GM19240 (cell line): ENCODE measurements around the gene MYO9B.
"Not testable (repeated sequence)": the region's sequence is repeated elsewhere in the genome, so short reads cannot be mapped to it uniquely, and the experiment has no call there.

Source experiments
- DNase-seq: peaks from one replicate; pipeline ENCODE4 v3.0.0; 2011; ENCODE audit warnings: low spot score; ENCODE audit not compliant: insufficient read length

MYO9B gene

DNA sequence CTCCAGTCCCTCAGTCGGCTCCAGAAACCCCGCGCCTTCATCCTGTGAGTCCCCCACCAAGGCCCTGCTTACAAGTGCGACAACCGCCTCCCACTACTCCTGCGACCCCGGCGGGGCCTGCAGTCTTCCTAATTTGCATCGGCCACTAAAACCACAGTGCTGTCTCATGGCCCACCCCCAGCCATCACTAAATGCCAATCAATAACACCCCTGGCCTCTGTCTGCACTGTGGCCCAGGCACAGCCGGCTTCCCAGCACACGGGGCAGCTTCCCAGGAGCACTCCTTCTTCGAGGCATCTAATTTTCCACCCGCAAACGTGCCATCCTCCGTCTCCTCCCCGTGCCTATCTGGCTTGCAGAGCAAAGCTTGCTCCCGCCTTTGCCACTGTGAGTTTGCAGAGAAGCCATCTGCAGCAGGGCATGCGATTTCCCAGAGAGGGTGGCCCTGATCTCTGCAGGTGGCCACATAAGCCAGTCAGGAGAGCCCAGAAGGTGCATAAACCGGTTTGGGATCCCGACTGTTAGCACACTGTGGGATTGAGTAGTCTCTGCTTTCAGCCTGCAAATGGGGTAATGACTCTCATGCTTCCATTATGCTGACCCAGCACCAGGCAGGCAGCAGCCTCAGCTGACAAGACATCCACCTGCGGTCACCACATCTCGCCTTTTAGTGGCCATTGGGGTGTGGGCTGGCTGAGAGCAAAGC lies 105.6 kb downstream of the MYO9B start:
- DNase-seq = no peak

GRCh38 chr19:17183271-17183761 lies 107.7 kb downstream of the MYO9B start:
- no peak for DNase-seq

DNA sequence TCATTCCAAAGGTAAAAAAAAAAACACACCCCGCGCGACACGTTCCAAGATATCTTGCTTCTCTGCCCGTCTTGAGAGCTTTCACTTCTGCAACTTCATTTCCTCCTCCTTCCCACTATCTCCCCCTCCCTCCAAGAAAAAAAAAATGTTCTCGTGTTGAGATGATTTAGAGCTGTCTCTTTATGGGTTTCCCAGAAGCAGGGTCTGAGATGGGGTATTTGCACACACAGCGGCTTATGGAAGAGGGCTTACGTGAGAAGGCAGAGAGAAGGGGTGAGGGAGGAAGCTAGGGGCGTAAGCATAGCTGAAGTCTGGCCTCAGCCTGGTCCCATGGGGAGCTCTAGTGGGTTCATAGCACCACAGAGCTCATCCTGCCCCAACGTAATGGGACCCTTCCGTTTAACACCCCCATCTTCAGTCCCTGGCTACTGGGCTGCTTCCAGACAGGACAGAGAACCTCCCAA lies 108.3 kb downstream of the MYO9B start:
- no peak for DNase-seq

DNA sequence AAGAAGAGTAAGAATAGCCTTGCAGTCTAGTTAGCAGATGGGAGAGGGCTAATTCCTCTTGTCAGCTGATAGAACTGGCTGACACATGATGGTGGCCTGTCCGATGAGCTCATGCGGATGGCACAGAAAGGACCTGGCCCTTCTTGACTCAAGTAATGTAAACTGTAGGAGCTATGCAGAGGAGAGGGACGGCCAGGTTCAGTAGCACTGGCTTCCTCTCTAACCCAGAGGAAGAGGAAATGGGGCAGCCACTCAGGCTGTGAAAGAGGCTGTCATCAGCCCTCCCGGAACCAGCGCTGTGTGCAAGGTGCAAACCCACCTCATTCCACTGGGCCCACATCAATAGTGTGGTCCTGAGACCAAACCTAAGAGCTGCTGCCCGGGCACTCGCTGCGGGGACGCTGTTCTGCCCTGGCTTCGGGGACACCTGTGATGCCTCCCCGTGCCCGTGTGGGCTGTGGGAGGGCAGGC lies 108.8 kb downstream of the MYO9B start:
- no peak for DNase-seq

- no peak for DNase-seq
These were observed 110.0 kb downstream of the MYO9B start for GRCh38 chr19:17185590-17185989.

GRCh38 chr19:17191736-17192135 lies 116.2 kb downstream of the MYO9B start:
- DNase-seq = not testable (repeated sequence)

GRCh38 chr19:17192751-17193150 lies 117.2 kb downstream of the MYO9B start:
- no peak for DNase-seq

- no peak for DNase-seq
These were observed 119.0 kb downstream of the MYO9B start for GRCh38 chr19:17194608-17195007.

DNA sequence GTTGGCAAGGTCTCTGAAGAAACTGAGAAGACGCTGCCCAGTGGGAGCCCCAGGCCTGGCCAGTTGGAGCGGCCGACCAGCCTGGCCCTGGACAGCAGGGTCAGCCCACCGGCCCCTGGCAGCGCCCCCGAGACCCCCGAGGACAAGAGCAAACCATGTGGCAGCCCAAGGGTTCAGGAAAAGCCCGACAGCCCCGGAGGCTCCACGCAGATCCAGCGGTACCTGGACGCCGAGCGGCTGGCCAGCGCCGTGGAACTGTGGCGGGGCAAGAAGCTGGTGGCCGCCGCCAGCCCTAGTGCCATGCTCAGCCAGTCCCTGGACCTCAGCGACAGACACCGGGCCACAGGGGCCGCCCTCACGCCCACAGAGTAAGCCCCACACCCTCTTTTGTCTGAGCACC lies 119.5 kb downstream of the MYO9B start:
- DNase-seq = no peak

- no peak for DNase-seq
These were observed 121.0 kb downstream of the MYO9B start for GRCh38 chr19:17196610-17197009.

GRCh38 chr19:17197666-17198065 lies 122.1 kb downstream of the MYO9B start:
- DNase-seq = no peak

- DNase-seq = no peak
These were observed 125.0 kb downstream of the MYO9B start for GRCh38 chr19:17200408-17201079.

DNA sequence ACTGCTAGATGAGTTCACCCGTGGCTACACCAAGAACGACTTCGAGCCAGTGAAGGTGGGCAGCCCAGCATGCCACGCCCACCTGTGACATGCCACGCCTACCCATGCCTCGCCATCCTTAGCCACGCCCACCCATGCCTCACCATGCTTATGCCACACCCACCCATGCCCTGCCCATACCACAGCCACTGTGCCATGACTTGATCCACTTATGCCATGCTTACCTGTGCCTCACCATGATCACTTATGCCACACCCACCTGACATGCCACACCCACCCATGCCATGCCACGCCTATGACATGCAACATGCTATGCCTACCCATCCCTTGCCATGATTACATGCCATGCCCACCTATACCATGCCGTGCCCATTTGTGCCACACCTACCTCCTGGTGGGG lies 126.7 kb downstream of the MYO9B start:
- no peak for DNase-seq

GRCh38 chr19:17202713-17203112 lies 127.1 kb downstream of the MYO9B start:
- DNase-seq = no peak

DNA sequence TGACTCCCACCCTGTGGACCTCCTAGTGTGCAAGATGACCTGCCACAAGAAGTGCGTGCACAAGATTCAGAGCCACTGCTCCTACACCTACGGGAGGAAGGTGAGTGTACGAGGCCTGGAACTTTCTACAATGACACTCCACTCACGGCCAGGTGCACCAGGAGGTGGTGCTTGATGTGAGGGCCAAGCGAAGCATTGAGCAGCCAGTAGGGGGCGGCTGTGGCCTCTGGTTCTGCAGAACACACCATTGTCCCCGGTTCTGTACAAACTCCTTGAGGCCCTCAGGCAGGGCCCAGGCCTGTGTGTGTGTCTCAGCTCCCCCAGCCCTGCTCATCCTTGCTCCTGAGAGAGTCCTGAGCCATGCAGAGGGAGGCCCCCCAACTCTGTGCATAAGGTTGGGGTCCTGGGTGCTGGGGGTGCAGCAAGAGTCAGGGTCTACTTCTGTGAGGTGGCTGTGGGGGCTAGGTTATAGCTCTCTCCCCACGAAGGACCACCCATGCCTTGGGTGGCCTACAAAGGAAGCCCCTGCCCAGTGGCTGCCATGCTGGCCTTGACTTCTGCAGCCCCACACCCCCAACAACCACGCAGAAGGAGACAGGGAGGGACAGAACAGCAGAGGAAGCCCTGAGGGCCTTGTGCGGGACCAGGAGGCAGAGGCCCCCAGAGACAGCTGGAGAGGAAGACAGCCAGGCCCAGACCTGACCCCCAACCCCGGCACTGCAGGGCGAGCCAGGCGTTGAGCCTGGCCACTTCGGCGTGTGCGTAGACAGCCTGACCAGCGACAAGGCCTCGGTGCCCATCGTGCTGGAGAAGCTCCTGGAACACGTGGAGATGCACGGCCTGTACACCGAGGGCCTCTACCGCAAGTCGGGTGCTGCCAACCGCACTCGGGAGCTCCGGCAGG lies 129.9 kb downstream of the MYO9B start:
- DNase-seq = no peak

DNA sequence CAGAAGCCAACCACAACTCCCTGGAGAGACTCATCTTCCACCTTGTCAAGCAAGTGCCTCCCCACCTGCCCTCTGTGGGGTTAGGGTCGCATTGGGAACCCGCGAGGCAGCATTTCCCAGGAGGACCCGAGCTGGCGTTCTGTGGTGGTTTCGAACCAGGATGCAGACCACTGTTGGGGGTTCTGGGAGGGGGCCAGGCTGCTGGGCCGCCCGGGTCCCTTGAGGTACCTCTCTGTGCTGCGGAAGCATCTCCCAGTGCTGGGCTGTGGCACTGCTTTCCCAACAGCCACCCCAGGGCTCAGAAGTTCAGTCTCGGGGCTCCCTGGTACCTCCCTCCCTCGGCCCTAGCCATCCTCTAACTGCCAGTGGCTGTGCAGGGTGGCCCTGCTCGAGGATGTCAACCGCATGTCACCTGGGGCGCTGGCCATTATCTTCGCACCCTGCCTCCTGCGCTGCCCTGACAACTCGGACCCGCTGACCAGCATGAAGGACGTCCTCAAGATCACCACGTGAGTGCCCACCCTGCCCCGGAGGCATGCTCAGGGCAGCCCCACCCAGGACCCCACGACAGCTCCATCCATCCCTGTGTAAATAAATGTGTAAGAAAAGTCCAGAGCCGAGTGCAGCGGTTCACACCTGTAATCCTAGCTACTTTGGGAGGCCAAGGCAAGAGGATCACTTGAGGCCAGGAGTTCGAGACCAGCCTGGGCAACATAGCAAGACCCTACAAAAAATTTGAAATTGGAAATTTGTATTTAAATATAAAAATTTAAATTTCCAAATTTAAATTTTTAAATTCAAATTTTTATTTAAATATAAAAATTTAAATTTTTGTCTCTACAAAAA lies 131.4 kb downstream of the MYO9B start:
- no peak for DNase-seq

GRCh38 chr19:17209126-17210036 lies 133.8 kb downstream of the MYO9B start:
- peak; percentile 56 for DNase-seq

DNA sequence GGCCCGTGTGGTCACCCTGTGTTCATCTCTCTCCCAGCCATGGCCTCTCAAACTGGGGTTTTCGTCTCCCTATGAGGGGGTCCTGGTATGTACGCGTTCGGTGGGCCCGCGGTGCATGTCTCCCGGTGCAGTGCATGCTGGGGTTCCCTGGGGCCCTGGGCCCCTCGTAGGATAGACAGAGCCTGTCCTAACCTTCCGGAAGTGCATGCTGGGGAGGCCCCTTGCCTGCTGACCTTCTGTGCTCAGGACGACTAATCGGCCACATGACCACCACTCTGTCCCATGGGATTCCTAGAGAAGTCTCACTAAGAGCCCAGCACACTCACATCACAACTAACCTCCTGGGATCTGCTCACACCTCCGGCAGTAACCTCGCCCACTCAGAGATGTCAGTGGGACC lies 134.7 kb downstream of the MYO9B start:
- DNase-seq = no peak

DNA sequence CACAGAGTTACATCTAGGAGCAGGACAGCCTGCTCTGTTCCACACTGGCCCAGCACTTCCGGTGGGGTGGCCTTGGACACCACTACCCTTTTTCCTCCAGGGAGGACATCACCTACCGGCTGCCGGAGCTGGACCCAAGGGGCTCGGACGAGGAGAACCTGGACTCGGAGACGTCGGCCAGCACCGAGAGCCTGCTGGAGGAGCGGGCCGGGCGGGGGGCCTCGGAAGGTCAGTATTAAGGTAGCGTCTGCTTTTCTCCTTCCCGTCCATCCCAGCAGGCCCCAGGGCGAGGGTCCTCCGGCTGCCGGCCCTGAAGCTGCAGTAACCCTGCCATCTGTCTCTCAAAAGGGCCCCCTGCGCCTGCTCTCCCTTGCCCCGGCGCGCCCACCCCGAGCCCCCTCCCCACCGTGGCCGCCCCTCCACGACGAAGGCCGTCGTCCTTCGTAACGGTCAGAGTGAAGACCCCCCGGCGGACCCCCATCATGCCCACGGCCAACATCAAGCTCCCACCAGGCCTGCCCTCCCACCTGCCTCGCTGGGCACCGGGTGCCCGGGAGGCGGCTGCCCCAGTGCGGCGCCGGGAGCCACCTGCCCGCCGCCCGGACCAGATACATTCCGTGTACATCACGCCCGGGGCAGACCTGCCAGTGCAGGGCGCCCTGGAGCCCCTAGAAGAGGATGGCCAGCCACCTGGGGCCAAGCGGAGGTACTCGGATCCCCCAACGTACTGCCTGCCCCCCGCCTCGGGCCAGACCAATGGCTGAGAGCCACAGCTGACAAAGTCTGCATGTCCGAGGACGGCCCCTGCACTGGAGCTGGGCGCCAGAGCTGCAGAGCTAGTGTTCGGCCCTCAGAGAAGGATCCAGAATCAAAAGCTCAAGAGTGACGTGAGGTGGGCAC lies 136.2 kb downstream of the MYO9B start:
- no peak for DNase-seq
